ENCODE data around the gene DHRS3. TPM values are rescaled to one million over a fixed set of nuclear protein-coding genes. Genes with fewer than 3 reads are reported as not detected.
"Not testable (repeated sequence)": the region's sequence is repeated elsewhere in the genome, so short reads cannot be mapped to it uniquely, and the experiment has no call there.

Gene DHRS3
- polyA plus RNA-seq, 12 donors = 11.0 to 25.4 (median 14.8) TPM; not detected in 1

GRCh38 chr1:12541274-12542137 lies 76.5 kb downstream of the DHRS3 start:
- DNase-seq = no peak

GRCh38 chr1:12540580-12541273 lies 77.3 kb downstream of the DHRS3 start:
- no peak for DNase-seq

GRCh38 chr1:12539705-12540579 lies 78.1 kb downstream of the DHRS3 start:
- DNase-seq = no peak

GRCh38 chr1:12539320-12539704 lies 78.7 kb downstream of the DHRS3 start:
- no peak for DNase-seq

GRCh38 chr1:12538536-12538935 lies 79.5 kb downstream of the DHRS3 start:
- DNase-seq = not testable (repeated sequence)

GRCh38 chr1:12537906-12538461 lies 80.0 kb downstream of the DHRS3 start:
- no peak for DNase-seq

GRCh38 chr1:12537294-12537693 lies 80.7 kb downstream of the DHRS3 start:
- no peak for DNase-seq

GRCh38 chr1:12536023-12536639 lies 81.9 kb downstream of the DHRS3 start:
- DNase-seq = no peak

- no peak for DNase-seq
These were observed 85.3 kb downstream of the DHRS3 start for GRCh38 chr1:12532405-12533315.

- no peak for DNase-seq
These were observed 86.9 kb downstream of the DHRS3 start for GRCh38 chr1:12531179-12531499.

GRCh38 chr1:12530462-12531178 lies 87.4 kb downstream of the DHRS3 start:
- no peak for DNase-seq

GRCh38 chr1:12529640-12530174 lies 88.3 kb downstream of the DHRS3 start:
- no peak for DNase-seq

- no peak for DNase-seq
These were observed 89.8 kb downstream of the DHRS3 start for GRCh38 chr1:12528021-12528852.

- no peak for DNase-seq
These were observed 90.4 kb downstream of the DHRS3 start for GRCh38 chr1:12527564-12527963.

GRCh38 chr1:12525311-12526181 lies 92.5 kb downstream of the DHRS3 start:
- no peak for DNase-seq

GRCh38 chr1:12524266-12524665 lies 93.7 kb downstream of the DHRS3 start:
- no peak for DNase-seq

- DNase-seq = not testable (repeated sequence)
These were observed 95.2 kb downstream of the DHRS3 start for GRCh38 chr1:12522780-12523179.

Measured in muscle of arm (tissue), 12 donors.